NAMALWA (cell line): ENCODE data around the gene SST.

Source experiments
- DNase-seq: peaks from one replicate; pipeline ENCODE4 v3.0.0-alpha.2; 2015; ENCODE audit warnings: low spot score

The SST gene

DNA sequence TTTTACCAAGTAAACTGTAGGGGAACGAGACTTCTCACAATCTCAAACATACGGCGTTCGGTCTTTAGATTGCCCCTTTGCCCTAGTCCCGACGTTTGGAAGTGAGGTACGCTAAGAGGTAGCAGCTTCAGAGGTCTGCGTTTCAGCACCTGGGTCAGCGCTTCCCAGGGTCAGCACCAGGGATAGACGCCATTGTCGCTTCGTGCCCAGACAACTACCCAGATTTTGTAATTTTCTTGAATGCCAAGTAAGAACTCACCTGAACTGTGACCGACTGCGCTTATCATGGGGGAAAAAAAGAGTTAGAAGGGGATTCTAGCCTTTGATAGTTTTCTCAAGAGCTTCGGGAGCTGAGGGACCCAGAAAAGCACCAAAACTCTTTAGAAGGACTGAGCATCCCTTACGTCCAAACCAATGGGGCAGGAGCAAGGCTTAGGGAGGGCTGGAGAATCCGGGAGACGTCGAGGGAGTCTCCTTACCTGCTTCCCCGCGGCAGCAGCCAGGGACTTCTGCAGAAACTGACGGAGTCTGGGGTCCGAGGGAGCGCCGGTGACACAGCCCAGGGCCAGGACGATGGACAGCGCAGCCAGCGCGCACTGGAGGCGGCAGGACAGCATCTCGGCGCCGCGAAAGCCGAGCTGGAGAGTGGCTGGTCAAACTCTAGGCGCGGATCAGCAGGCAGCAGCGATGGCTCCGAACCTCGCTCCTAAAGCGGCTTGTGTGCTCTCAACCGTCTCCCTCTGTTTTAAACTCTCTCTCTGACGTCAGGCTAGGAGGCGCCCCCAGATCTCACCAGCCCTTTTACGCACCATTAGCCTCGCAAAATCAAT is at the start of gene SST:
SST (minus strand) TSS at position 720 of the 830 bp plus-strand sequence; CDS start at position 617, 103 bp downstream.
- DNase-seq: peak; percentile 16

DNA sequence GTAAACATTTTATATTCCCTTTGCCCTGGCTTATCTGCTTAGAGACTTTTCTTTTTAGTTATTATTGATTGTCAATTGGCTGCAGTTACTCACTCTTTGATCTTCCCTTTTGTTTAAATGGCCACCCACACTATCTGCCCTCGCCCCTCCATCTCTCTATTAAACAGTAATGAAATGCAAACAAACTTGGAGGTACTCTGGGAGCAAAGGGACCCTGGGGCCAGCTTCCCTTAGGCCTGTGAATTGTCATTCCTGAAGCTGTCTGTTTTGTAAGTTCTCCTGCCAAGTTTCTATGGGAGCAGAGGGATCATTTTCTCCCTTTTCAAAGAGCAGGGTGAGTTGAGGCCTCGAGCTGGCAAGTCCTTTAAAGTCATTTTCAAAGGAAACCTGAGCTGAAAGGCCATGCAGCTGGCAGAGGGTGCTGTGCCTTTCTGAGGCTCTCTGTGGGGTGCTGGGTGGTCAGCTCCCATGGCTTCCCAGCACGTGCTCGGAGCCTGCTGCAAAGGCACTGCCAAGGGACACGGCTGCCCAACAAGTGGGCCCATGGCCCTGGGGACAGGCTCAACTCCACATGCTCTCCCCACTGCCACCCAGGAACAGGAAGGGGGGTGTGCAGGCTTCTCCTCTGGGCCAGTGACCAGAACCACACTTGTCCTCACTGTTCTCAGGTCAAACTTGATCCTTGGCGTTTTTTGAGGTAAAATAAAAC is 49.6 kb upstream of the SST start:
- no peak for DNase-seq

DNA sequence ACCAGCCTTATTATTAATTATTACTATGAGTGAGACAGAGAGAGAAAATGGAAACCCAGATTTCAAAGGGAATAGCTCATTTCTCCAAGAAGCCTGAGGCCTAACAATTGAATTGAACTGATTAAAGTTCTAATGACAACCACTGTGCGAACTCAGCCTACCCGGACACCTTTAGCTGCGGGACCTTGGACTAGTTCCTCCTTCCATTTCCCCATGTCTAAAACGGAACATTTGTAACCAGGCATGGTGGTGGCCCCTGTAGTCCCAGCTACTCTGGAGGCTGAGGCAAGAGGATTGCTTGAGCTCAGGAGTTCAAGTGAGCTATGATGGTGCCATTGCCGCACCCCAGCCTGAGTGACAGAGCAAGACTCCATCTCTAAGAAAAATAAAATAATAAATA is 48.6 kb upstream of the SST start:
- DNase-seq: no peak

DNA sequence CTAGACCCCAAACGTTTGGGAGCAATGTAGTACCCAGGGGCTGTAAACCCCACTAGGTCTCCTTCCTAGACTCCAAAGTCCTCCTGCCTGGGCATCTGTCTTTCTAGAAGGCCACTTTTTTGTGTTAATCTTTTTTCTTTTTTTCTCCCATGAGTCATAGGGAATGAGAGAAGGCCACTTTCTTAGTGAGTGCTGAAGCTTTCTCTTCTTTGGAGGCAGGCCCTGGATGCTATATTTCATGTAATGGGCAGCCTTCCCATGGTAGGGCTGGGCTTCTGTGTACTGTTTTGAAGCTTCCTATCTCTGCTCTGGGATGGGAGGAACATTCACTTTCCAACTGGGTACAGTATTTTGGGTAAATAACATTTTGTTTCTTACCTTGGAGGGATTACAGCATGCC is 47.4 kb upstream of the SST start:
- DNase-seq: no peak

DNA sequence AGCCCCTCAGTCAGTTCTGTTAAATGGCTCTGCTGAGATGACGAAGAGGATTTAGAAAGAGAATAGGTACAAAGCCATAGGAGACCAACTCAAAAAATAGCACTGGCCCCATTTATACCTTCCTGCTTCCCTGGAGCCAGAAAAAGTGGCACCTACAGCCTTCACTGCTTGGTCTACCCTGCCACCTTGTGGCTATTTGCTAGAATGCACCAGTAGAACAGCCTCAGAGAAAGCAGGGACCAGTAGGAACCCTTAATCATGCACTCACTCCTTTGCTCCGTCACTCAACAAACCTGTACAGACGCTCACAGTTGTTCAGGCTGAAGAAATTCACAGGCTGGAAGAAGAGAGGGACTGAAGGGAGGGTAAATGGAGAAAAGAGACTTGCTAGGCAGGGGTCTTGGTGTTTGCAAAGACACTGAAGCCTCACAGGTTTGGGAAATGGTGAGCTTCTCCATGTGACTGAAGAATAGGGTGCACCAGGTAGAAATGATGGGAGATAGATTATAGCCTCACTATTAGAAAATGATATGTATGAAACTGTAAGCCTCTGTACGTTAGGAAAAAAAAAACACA is 44.3 kb upstream of the SST start:
- DNase-seq: peak; percentile 91

DNA sequence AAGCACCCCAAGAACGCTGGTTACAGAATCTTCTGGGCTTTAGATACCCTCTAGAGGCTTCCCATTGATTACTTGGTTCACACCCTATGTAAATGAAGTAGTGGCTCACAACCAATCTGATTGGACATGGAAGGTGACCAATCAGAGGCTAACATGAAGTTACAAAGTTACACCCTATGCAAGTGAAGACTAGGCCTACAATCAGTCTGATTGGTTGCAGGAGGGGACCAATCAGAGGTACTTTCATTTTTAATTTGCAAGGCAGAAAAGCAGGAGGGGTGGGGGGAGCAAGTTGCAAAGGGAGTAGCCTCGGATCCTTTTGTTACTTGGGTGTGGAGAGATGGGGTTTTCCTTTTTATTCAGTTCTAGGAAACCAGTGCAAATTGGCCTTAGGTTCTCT is 43.3 kb upstream of the SST start:
- peak; percentile 80 for DNase-seq

DNA sequence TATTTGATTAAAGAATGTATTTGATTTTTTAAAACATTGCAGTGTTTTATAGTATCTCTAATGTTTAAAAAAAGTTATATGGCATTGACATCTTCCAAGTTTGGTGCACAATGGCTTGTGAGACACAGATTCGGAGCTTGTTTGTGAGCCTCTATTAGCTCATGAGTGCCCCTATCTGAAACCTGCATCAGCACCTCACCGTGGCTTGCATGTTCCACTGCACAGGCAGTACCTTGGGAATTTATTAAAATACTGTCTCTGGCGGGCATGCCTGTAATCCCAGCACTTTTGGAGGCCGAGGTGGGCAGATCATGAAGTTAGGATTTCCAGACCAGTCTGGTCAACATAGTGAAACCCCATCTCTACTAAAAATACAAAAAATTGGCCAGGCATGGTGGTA is 39.0 kb upstream of the SST start:
- no peak for DNase-seq

DNA sequence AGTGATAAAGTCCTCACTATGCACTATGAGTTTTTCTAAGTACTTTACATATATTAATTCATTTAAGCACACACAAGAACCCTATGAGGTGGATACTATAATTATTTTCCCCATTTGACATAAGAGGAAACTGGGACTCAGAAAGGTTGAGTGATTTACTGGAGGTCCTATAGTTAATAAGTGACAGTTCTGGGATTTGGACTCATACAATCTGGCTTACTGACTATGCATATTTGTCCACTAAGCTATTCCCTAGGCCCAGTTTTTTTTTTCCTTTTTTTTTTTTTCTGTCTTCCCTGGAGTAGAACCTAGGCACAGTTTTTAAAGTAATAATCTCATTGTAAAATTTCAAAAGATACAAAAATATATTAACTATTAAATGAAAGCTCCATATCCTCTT is 38.5 kb upstream of the SST start:
- no peak for DNase-seq

DNA sequence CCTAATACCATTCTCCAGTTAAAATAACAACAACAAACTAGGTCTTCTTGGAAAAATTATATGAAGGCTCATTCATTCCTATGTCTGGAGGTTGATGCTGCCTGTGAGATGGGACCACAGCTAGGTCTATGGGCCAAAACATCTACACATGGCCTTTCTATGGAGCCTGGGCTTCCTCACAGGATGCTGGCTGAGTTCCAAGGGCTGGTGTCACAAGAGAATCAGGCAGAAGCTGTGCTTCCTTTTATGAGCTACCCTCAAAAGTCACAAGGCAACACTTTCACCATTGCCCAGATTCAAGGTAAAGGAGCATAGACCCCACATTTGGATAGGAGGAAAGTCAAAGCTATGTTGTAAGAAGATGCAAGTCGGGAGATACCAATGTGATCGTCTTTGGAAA is 36.8 kb upstream of the SST start:
- no peak for DNase-seq

DNA sequence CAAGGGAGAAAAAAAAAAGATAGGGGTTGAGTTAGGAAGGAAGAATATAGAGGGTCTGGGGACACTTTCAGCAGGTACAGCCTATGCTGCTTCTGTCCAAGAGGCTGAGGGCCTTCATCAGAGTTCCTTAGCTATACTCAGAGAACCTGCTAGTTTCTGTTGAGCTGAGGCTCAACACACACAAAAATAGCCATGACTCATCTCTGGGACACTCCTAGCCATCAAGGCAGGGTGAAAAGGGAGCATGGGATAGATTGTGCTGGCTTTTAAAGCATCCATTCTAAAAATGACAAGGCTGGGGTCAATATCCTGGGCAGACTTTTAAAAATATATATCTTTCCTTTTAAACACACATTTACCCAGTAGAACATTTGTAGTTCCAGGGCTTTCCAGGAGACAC is 35.0 kb upstream of the SST start:
- no peak for DNase-seq

DNA sequence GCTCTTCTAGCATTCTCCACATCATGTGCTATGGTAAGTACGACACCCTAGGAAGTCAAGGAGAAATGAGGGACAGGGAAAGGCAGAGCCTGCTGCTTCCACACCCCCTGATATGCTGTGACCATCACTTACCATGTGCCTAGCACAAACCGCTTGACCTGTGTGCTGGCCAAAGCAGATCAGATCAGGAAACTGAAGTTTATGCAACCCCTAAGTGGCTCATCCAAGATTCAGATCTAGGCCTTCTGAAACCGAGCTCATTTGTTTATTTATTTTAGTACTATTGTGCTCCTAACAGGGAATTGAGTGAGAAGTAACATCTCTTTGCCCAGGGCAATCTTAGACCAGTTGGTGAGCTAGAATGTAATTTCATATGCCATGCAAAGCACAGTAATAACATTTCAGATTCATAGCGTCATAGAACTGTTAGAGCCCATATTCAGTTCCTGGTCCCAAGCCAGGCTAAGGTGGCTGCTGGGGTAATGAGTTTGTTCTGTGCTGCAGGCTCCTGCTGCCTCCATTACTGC is 32.4 kb upstream of the SST start, which contains the start of gene RTP2:
RTP2 (minus strand) TSS at position 51 of the 527 bp plus-strand sequence. CDS start 429 bp downstream, outside the sequence.
- DNase-seq: no peak

DNA sequence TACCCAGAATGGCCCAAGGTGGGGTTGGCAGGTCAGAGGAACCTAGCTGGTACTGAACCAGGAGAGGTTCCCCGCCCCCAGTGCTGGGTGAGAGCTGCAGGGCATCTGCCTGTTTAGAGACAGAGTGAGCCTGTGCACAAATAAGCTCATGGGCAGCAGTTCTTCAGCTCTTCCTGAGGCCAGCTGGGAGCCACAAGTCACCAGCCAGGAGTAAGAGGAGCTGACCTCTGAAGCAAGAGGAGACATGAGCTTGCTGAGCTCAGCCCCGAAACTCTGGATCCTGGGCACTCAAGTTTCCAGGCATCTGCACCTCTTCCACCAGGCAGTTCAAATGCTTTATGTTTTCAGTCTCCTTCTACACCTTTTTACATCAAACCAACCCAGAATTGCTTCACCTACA is 30.1 kb upstream of the SST start:
- no peak for DNase-seq

DNA sequence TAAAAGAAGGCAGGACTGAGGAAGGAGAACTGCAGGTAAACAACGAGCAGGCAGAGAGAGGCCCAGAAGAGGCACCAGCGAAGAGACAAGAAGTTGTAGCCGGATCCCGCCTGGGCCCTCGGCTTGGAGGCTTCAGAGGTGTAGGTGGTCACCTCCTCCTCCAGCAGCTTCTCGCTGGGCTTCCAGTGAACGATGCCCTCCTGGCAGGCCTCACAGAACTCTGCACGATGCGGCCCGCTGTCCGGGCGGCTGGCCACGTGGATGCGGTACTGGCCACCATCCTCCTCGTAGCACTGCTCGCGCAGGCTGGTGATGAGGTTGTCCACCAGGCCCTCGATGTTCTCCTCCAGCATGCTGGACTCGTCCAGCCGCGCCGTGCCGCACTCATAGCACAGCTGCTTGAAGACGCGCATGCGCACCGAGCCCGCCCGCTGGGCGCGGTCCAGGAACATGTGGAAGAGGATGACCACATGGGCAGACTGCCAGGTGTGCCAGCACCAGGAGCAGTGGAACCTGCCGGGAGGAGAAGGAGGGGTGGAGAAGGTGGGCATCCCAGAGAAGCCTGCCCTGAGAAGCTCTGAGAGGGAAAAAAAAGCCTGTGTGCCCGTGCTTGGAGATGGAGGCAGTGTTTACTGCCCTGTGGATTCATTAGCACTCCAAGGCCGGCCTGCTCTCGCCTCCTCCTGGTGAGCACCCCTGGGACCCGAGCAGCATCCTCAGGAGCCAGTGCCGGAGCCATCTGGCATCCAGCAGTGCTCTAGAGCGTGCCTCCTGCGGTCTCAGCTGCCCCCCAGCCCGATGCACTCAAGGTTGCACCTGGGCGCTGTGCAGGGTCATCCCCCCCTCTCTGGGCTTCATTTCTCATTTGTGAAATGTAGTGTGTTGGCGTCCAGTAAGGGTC is 28.6 kb upstream of the SST start:
- DNase-seq: no peak

DNA sequence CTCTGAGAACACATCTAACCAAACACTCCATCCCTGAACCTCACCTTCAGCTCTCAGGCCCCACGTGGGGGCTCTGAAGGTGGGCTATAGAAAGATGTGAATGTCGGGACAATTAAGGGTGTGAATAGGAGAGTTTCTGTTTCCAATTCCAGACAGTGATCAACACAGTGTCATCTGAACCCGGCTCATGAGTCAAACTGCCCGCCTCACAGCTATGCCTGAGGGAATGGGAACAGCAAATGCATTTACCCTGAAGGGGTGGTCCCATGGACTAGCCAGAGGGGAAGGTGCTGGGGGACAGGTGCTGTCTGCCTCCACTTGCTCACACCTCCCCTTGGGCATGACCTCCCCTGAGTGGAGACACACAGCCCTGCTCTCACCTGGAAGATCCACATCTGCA is 25.8 kb upstream of the SST start:
- DNase-seq: no peak

DNA sequence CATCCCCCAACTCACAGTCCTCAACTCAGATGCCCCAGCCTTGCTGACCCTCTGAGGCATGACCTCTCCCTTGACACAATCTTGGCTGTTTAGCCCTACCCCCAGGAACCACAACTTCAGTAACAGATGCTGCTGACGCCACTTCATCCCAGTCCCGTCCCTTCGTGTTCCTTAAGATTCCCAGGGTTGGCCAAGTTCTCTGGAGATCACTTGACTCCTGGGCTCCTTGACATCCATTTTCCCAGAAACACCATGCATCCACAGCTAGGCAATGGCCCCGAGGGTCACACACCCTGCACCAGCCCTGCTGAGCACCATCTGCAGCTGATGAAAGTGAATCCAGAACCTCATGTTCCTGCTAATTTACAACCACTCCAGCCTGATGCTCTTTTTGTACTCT is 25.3 kb upstream of the SST start:
- DNase-seq: no peak

DNA sequence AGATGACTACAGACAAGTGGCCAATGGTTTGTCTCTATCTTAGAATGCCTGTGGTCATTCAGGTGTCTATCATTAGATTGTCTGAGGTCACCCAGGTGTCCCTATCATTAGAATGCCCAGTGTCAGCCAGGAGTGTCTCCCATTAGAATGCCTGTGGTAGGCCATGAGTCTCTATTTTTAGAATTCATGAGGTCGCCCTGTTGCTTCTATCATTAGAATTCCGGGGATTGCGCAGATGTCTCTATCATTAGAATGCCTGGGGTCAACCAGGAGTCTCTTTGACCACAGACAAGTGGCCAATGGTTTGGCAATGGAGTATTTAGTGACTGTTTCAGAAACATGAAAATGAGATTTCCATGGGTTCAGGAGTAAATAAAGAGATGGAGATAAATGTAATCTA is 24.6 kb upstream of the SST start:
- DNase-seq: no peak

DNA sequence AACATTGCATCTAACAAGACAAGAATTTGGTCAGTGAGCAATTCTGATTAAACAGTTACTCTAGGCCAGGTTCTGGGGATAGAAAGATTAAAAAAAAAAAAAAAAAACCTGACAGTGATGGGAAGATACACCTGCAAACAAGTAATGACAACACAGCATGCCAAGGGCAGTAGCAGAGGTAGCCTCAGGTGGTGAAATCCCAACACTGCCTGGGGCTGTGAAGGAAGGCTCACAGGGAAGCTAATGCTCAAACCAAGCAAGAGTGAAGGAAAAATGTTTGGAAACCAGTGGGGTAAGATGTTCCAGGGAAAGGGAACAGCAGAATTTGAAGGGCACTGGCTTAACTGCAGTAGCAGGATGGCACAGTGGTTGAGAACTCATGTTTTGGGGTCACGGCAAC is 23.2 kb upstream of the SST start:
- DNase-seq: no peak

DNA sequence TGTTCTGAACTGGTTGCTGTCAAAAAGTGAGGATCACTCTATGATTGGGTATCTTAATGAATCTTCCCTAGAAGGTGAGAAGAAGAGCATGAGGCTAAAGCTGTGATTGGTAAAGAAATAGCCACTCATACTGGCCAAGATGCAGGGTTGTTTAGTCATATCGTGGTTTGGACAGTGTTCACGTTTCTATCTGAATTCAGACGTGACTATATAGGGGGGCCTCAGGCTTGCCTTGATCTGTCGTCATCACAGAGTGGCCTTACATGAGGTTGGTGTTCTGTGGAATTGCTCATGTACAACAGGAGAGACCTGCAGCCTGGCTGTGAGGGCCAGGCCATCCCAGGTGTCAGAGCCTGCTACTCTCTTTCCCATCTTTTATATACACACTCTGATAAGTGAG is 19.8 kb upstream of the SST start:
- no peak for DNase-seq

DNA sequence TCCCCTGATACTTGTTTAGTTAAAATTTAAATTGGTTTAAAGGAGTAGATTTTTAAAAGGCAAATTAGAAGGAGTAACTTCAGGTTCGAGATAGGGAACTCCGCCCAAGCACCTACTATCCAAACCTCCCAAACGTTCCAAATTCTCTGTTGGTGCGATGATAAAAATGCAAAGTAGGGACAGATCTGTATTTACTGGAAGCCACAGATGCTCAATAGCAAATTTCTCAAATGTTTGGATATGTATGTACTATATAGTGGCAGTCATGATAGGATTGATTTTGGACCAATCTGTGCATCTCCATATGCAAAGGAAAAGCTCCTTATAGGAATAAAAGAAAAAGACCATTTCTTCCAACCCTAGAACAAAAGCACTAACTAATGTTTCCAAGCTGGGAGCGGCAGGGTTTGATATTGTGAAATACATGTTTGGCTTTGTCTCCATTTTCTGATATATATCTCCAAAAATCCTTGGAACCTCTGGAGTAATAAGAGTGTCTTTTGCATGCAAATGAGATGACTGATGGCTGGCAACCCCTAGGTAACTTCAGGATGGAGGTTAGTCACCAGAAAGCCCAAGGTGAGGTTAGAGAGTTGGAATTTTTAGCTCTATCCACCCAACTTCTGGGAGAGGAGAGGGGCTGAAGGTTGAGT is 16.6 kb upstream of the SST start:
- DNase-seq: no peak

DNA sequence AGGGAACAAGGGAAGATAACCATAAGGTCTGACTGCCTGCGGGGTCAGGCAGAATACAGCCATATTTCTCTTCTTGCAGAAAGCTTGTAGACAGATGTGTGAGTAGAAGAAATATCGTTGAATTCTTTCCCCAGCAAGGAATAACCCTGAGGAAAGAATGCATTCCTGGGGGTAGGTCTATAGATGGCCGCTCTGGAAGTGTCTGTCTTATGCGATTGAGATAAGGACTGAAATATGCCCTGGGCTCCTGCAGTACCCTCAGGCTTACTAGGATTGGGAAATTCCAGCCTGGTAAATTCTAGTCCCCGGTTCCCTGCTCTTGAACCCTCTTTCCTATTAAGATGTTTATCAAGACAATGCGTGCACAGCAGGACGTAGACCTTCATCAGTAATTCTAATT is 15.8 kb upstream of the SST start:
- DNase-seq: no peak

DNA sequence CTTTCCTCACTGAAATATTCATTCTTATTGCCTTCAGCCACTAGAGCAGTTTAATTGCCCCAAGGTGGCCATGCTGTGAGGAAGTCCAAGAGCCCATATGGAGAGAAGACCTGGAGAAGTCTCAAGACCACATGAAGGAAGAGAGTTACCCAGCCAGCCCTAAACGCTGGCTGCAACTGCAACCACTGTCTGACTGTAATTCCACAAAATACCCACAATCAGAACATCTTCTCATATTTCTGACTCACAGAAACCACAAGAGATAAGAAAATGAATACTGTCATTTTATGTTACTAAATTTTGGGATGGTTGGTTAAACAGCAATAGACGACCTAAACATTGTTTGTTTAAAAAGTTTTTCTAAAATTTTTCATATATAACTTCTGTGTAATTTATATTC is 14.7 kb upstream of the SST start:
- DNase-seq: no peak
